CD4-positive, alpha-beta T cell (primary cell): ENCODE results near the gene SHLD1. TPM values are rescaled to one million over a fixed set of nuclear protein-coding genes. Genes with fewer than 3 reads are reported as not detected.

Experiments
- ATAC-seq: fragments of 200-7000 bp; cut with Tn5 transposase; one replicate; pipeline ENCODE4 v1.10.0; 2022; ENCODE audit warnings: mild to moderate bottlenecking; ENCODE audit not compliant: poor library complexity
- CTCF ChIA-PET: fragments of 350-600 bp; sonication (Branson Sonifier 250); formaldehyde crosslinking; loops from one replicate; lab custom pipeline; 2021; ENCODE audit warnings: antibody characterized with exemption, inconsistent platforms; lab: Charles Lee
- POLR2A ChIA-PET: fragments of 350-600 bp; sonication (Branson Sonifier 250); formaldehyde crosslinking; loops from one replicate; lab custom pipeline; 2021; ENCODE audit warnings: antibody characterized with exemption, inconsistent platforms; lab: Charles Lee
- DNase-seq, 14 experiments: peaks; one replicate each; pipeline ENCODE4 v3.0.0-alpha.2; 2013 to 2020; ENCODE audit warnings: mixed read lengths in 2 of 14
- H3K27ac ChIP-seq, 2 donors: one replicate each; pipeline versions ENCODE4 v1.5.1 to v1.7.0; 2013; ENCODE audit warnings: low read length in 2 of 2, low read depth in 1 of 2, mild to moderate bottlenecking in 1 of 2
- H3K27me3 ChIP-seq, 2 experiments: 1 replicate in 1 of 2; 2 replicates in 1 of 2; pipeline versions ENCODE4 v1.6.1 to v1.7.0; 2013; ENCODE audit warnings: low read length in 2 of 2, control low read depth in 1 of 2, mild to moderate bottlenecking in 1 of 2, moderate library complexity in 1 of 2; ENCODE audit not compliant: insufficient read depth in 2 of 2, control insufficient read depth in 1 of 2
- H3K36me3 ChIP-seq: one replicate; pipeline ENCODE4 v1.6.1; 2013; ENCODE audit warnings: low read length, control low read depth; ENCODE audit not compliant: insufficient read depth
- H3K4me1 ChIP-seq: one replicate; pipeline ENCODE4 v1.6.1; 2013; ENCODE audit warnings: low read length, control low read depth; ENCODE audit not compliant: insufficient read depth
- H3K4me3 ChIP-seq: one replicate; pipeline ENCODE4 v1.5.1; 2013; ENCODE audit warnings: mild to moderate bottlenecking, low read length, moderate library complexity
- H3K9me3 ChIP-seq, 2 experiments: 1 replicate in 1 of 2; 2 replicates in 1 of 2; pipeline versions ENCODE4 v1.6.1 to v1.7.0; 2013; ENCODE audit warnings: low read length in 2 of 2, mild to moderate bottlenecking in 2 of 2, control low read depth in 1 of 2, moderate library complexity in 1 of 2; ENCODE audit not compliant: control insufficient read depth in 1 of 2, insufficient read depth in 1 of 2
- H3K27ac Mint-ChIP-seq: one replicate; pipeline ENCODE4 v1.8.0; 2020; ENCODE audit warnings: mixed read lengths
- H3K27me3 Mint-ChIP-seq: one replicate; pipeline ENCODE4 v1.8.0; 2021; ENCODE audit warnings: mixed read lengths
- H3K36me3 Mint-ChIP-seq: one replicate; pipeline ENCODE4 v1.8.0; 2021; ENCODE audit warnings: low read depth, mixed read lengths
- H3K4me1 Mint-ChIP-seq: one replicate; pipeline ENCODE4 v1.8.0; 2021; ENCODE audit warnings: low read depth, mixed read lengths
- H3K4me3 Mint-ChIP-seq: one replicate; pipeline ENCODE4 v1.8.0; 2020; ENCODE audit warnings: mild to moderate bottlenecking, mixed read lengths
- H3K9me3 Mint-ChIP-seq: one replicate; pipeline ENCODE4 v1.8.0; 2020; ENCODE audit warnings: mixed read lengths
- CTCF ChIP-seq: fragments of 200-600 bp; IDR thresholded peaks from one replicate; pipeline ENCODE4 v1.8.0; 2022; ENCODE audit warnings: antibody characterized with exemption, mild to moderate bottlenecking
- intact Hi-C, 2 experiments: fragments of 100-400 bp; cut with DNase I in 1 of 2; cut with micrococcal nuclease in 1 of 2; formaldehyde crosslinking; loops; one replicate each; pipeline versions ENCODE4 v1.15.1 to v1.9.0; 2023 to 2025; cut with DNase I, micrococcal nuclease
- total RNA-seq, 174 experiments: library from RNA in 2 of 174; stranded (reverse) in 2 of 174; gene quantifications; one replicate each; pipeline ENCODE4 v1.2.3 and lab custom pipeline; 2021 to 2026

The SHLD1 gene
- total RNA-seq, 2 experiments from 2014 or later, result 7.0 to 7.3 TPM

DNA sequence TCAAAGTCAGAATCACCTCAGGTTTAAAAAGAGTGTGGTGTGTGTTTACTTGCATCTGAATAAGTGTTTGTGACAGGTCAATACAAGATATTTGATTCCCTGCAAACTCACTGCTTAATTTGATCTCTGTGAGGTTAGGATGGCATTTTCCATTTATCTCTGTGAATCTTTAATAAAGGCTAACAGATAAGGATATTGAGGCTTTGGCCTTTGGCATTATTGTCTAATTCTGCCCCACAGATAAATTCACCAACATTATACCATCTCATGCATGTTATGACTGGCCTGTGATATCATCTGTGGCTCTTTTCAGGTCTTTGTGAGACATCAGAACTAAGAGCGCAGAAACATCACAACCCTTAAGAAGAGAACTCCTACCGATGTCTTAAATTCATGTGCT is 115.4 kb downstream of the SHLD1 start:
- H3K27me3 ChIP-seq, result no peaks in the 10 kb centered on the region
- peaks cover 5% of the 10 kb centered on the region for H3K36me3 ChIP-seq
- H3K27ac ChIP-seq, result no peak overlapping the region
- H3K4me1 ChIP-seq, result peaks cover 20% of the 10 kb centered on the region
- no peak overlapping the region for H3K27ac Mint-ChIP-seq
- DNase-seq (no peak), ATAC-seq (no peak)
- peaks cover 22% of the 10 kb centered on the region for H3K4me1 Mint-ChIP-seq
- CTCF ChIA-PET, result no interaction called here
- intact Hi-C loops, result no loop called here
- H3K9me3 Mint-ChIP-seq, result no peaks in the 10 kb centered on the region
- H3K4me3 ChIP-seq, result no peak overlapping the region
- no peak for TF ChIP-seq CTCF
- H3K27me3 Mint-ChIP-seq, result no peaks in the 10 kb centered on the region
- H3K4me3 Mint-ChIP-seq, result no peak overlapping the region
- POLR2A ChIA-PET, result no interaction called here
- no peaks in the 10 kb centered on the region for H3K9me3 ChIP-seq
- peaks cover 8% of the 10 kb centered on the region for H3K36me3 Mint-ChIP-seq

- ATAC-seq (no peak), DNase-seq (no peak)
- Mint-ChIP-seq H3K4me1 (peaks cover 2% of the 10 kb centered on the region), H3K4me3 (no peak overlapping the region), H3K27me3 (no peaks in the 10 kb centered on the region), H3K9me3 (no peaks in the 10 kb centered on the region), H3K27ac (no peak overlapping the region), H3K36me3 (no peaks in the 10 kb centered on the region)
- Histone ChIP-seq H3K9me3 (no peaks in the 10 kb centered on the region), H3K27me3 (no peaks in the 10 kb centered on the region), H3K27ac (no peak overlapping the region), H3K4me3 (no peak overlapping the region), H3K36me3 (no peaks in the 10 kb centered on the region), H3K4me1 (no peaks in the 10 kb centered on the region)
- CTCF ChIA-PET, result no interaction called here
- intact Hi-C loops, result no loop called here
- TF ChIP-seq CTCF, result no peak
- POLR2A ChIA-PET, result no interaction called here
Observed at GRCh38 chr20:5870568-5870981, 120.4 kb downstream of the SHLD1 start.

GRCh38 chr20:5871459-5872410 is 121.5 kb downstream of the SHLD1 start:
- Mint-ChIP-seq H3K36me3 (no peaks in the 10 kb centered on the region), H3K27me3 (no peaks in the 10 kb centered on the region), H3K4me3 (no peak overlapping the region), H3K27ac (no peak overlapping the region), H3K9me3 (no peaks in the 10 kb centered on the region), H3K4me1 (no peaks in the 10 kb centered on the region)
- DNase-seq (no peak), ATAC-seq (no peak)
- Histone ChIP-seq H3K9me3 (no peaks in the 10 kb centered on the region), H3K4me3 (no peak overlapping the region), H3K27ac (no peak overlapping the region), H3K27me3 (no peaks in the 10 kb centered on the region), H3K4me1 (no peaks in the 10 kb centered on the region), H3K36me3 (no peaks in the 10 kb centered on the region)
- TF ChIP-seq CTCF, result no peak
- intact Hi-C loops, result no loop called here
- ChIA-PET POLR2A (no interaction called here), CTCF (no interaction called here)
